K562 (cell line): ENCODE measurements around the gene TUBD1. TPM values are rescaled to one million over a fixed set of nuclear protein-coding genes. Genes with fewer than 3 reads are reported as not detected.
A peak's percentile ranks its signal among the peaks of the same experiment; 100 is the strongest.

Experiments used
- BCOR ChIP-seq: fragments of 450-650 bp; IDR thresholded peaks from 2 replicates; pipeline ENCODE4 v1.6.1; 2016
- FOXP1 ChIP-seq: sonication (generic); formaldehyde crosslinking; IDR thresholded peaks from 2 replicates; pipeline ENCODE4 v1.8.0; 2022; ENCODE audit warnings: mild to moderate bottlenecking, missing genetic modification reagents
- HMG20A ChIP-seq: fragments of 450-650 bp; formaldehyde crosslinking; conservative IDR thresholded peaks from 2 replicates; pipeline ENCODE4 v1.4.0; 2020; ENCODE audit warnings: mild to moderate bottlenecking, mixed read lengths
- JUNB ChIP-seq: fragments of 450-650 bp; formaldehyde crosslinking; conservative IDR thresholded peaks from 2 replicates; pipeline ENCODE4 v1.4.0; 2020; ENCODE audit warnings: mild to moderate bottlenecking
- MCM7 ChIP-seq, 2 experiments: fragments of 450-650 bp; IDR thresholded peaks; 2 replicates each; pipeline ENCODE4 v1.6.1; 2016 to 2018
- NR0B1 ChIP-seq: fragments of 450-650 bp; IDR thresholded peaks from one replicate; pipeline ENCODE4 v1.6.1; 2018; ENCODE audit warnings: mild to moderate bottlenecking, moderate library complexity; ENCODE audit not compliant: partially characterized antibody
- RB1 ChIP-seq: fragments of 450-650 bp; IDR thresholded peaks from 2 replicates; pipeline ENCODE4 v1.6.1; 2017; ENCODE audit warnings: low read depth, mild to moderate bottlenecking
- RBM25 ChIP-seq: fragments of 200-400 bp; formaldehyde crosslinking; IDR thresholded peaks from 2 replicates; pipeline ENCODE4 v1.6.1; 2018; ENCODE audit warnings: low read length, low read depth, moderate library complexity; ENCODE audit not compliant: severe bottlenecking
- RNF2 ChIP-seq: sonication (generic); IDR thresholded peaks from 2 replicates; pipeline ENCODE4 v1.6.1; 2016
- RREB1 ChIP-seq: fragments of 250-450 bp; sonication (Bioruptor Pico); IDR thresholded peaks from 2 replicates; pipeline ENCODE4 v1.4.0; 2020
- SMAD3 ChIP-seq: fragments of 450-650 bp; formaldehyde crosslinking; conservative IDR thresholded peaks from 2 replicates; pipeline ENCODE4 v1.4.0; 2020; ENCODE audit warnings: mild to moderate bottlenecking
- XRCC5 ChIP-seq: fragments of 200-400 bp; formaldehyde crosslinking; IDR thresholded peaks from 2 replicates; pipeline ENCODE4 v1.6.1; 2017; ENCODE audit warnings: low read depth, mild to moderate bottlenecking, low read length
- ZNF347 ChIP-seq: fragments of 450-650 bp; formaldehyde crosslinking; IDR thresholded peaks from 2 replicates; pipeline ENCODE4 v1.4.0; 2020; ENCODE audit warnings: low read depth, mild to moderate bottlenecking, moderate library complexity
- ZNF408 ChIP-seq: fragments of 250-450 bp; sonication (Bioruptor Pico); IDR thresholded peaks from 2 replicates; pipeline ENCODE4 v1.4.0; 2020; ENCODE audit warnings: low read depth, mild to moderate bottlenecking, moderate library complexity
- ZZZ3 ChIP-seq: fragments of 450-650 bp; IDR thresholded peaks from 2 replicates; pipeline ENCODE4 v1.6.1; 2016; ENCODE audit warnings: antibody characterized with exemption, mild to moderate bottlenecking, moderate library complexity
- polyA plus RNA-seq, 8 experiments: library from polyadenylated mRNA; depleted of rRNA in 4 of 8; stranded (reverse) in 5 of 8; unstranded in 3 of 8; fragments of >200 nt; fragmentation: Nextera tagmentation in 2 of 8; fragmentation: Illumina TruSeq in 1 of 8; extraction: Ambion mirVana in 2 of 8; extraction: Trizol in 1 of 8; gene quantifications; 2 replicates each; pipeline versions ENCODE4 v1.2.1 to v1.2.3, GENCODE V29; 2011 to 2014; ENCODE audit warnings: inconsistent platforms in 1 of 8, missing spikeins in 1 of 8
- total RNA-seq, 7 experiments: library from RNA; depleted of rRNA in 6 of 7; stranded (reverse); fragments of >200 nt in 6 of 7; fragmentation: Illumina TruSeq in 2 of 7; extraction: Trizol in 2 of 7; gene quantifications; 2 replicates each; pipeline versions ENCODE4 v1.2.1 to v1.2.3, GENCODE V29; 2011 to 2021; ENCODE audit warnings: low replicate concordance in 1 of 7
- TF ChIP-seq, protein P1 (sequence below): sonication (generic); formaldehyde crosslinking; IDR thresholded peaks from 2 replicates; pipeline ENCODE4 v1.8.0; 2022; ENCODE audit warnings: missing genetic modification reagents, mild to moderate bottlenecking, borderline replicate concordance
- TF ChIP-seq, protein P2 (sequence below), 3 experiments: fragments of 200-800 bp in 1 of 3; fragments of 250-450 bp in 1 of 3; fragments of 450-650 bp in 1 of 3; sonication (Bioruptor Pico) in 1 of 3; sonication (Bioruptor generic) in 1 of 3; formaldehyde crosslinking in 1 of 3; IDR thresholded peaks; 2 replicates each; pipeline versions ENCODE4 v1.6.1 to v1.8.0; 2016 to 2022; ENCODE audit warnings: mild to moderate bottlenecking in 2 of 3, missing genetic modification characterization in 2 of 3, missing compliant biosample characterization in 1 of 3, moderate library complexity in 1 of 3

TUBD1 gene
- total and polyA plus RNA-seq, 9 of the 15 experiments (the other 6 are each of a cell fraction or from before 2014, with no cell fraction given): 10.8 to 35.3 (median 17.9) TPM

DNA sequence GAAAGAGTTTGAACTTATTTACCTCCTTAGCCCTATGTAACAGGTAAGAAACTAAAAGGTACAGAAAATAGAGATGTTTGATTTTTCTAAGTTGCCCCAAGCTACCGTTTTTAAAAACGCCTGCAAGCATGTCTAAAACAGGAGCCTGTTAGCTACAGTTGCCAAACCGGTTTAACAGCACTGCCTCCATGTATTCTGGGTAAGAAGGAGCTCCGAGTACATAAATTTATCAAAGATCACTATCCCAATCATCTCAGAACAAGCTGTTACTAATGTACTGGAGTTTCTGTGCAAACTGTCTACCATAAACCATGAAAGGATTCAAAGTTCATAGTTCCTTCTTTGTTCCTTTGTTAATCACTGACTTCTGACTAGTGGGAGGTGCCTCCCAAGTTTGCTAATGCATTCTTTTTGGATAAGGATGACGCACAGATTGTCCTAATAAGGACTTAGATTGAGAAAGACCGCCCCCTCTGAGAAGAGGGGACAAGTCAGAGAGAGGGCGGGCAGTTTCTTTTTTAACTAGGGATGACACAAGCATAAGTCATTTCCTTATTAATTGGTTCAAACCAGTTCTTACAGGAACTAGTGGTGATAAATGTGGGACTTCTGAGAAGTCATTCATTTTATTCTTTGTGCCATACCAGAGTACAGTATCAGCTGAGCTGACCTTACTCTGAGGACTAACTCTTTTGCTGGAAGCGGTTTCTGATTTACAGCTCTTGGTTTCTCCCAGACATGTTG, 55.3 kb downstream of the TUBD1 start (continued):
- TF ChIP-seq RREB1 (CRISPR knock-in tag): no peak
- TF ChIP-seq RBM25: no peak
- peak; percentile 95 for TF ChIP-seq SMAD3
- TF ChIP-seq BCOR: peak; percentile 11; the same call in 1 of the 2 replicates
- no peak for TF ChIP-seq MCM7 (IDR thresholded peaks at IDR 0.05)
- TF ChIP-seq FOXP1 (CRISPR knock-in tag): no peak
- TF ChIP-seq ZNF347 (CRISPR knock-in tag): peak; percentile 60; the same call in 1 of the 2 replicates
- TF ChIP-seq NR0B1: no peak
- TF ChIP-seq, protein P1, sequence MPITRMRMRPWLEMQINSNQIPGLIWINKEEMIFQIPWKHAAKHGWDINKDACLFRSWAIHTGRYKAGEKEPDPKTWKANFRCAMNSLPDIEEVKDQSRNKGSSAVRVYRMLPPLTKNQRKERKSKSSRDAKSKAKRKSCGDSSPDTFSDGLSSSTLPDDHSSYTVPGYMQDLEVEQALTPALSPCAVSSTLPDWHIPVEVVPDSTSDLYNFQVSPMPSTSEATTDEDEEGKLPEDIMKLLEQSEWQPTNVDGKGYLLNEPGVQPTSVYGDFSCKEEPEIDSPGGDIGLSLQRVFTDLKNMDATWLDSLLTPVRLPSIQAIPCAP (CRISPR knock-in tag): no peak
- peak; percentile 95 for TF ChIP-seq RNF2
- TF ChIP-seq, protein P2, sequence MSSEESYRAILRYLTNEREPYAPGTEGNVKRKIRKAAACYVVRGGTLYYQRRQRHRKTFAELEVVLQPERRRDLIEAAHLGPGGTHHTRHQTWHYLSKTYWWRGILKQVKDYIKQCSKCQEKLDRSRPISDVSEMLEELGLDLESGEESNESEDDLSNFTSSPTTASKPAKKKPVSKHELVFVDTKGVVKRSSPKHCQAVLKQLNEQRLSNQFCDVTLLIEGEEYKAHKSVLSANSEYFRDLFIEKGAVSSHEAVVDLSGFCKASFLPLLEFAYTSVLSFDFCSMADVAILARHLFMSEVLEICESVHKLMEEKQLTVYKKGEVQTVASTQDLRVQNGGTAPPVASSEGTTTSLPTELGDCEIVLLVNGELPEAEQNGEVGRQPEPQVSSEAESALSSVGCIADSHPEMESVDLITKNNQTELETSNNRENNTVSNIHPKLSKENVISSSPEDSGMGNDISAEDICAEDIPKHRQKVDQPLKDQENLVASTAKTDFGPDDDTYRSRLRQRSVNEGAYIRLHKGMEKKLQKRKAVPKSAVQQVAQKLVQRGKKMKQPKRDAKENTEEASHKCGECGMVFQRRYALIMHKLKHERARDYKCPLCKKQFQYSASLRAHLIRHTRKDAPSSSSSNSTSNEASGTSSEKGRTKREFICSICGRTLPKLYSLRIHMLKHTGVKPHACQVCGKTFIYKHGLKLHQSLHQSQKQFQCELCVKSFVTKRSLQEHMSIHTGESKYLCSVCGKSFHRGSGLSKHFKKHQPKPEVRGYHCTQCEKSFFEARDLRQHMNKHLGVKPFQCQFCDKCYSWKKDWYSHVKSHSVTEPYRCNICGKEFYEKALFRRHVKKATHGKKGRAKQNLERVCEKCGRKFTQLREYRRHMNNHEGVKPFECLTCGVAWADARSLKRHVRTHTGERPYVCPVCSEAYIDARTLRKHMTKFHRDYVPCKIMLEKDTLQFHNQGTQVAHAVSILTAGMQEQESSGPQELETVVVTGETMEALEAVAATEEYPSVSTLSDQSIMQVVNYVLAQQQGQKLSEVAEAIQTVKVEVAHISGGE (CRISPR knock-in tag; IDR thresholded peaks at IDR 0.05): peak in 2 of 3 experiments; percentile 17 to 55; a peak in 2 of 6 replicates
- TF ChIP-seq XRCC5: no peak
- no peak for TF ChIP-seq JUNB (CRISPR knock-in tag)
- no peak; the same call in 1 of the 2 replicates for TF ChIP-seq HMG20A (CRISPR knock-in tag)
- TF ChIP-seq RB1: no peak
- TF ChIP-seq ZZZ3: no peak
- TF ChIP-seq ZNF408 (CRISPR knock-in tag): no peak
